SW 1271 (cell line): ENCODE data around the gene DPH5.
"Not testable (repeated sequence)": the region's sequence is repeated elsewhere in the genome, so short reads cannot be mapped to it uniquely, and the experiment has no call there.

ENCODE experiments used
- DNase-seq, 2 experiments: peaks; one replicate each; lab custom pipeline; 2025; lab: John Stamatoyannopoulos, UW

The DPH5 gene

GRCh38 chr1:100982793-100983192 is 42.8 kb downstream of the DPH5 start:
- no peak for DNase-seq

GRCh38 chr1:100979631-100980030 is 46.0 kb downstream of the DPH5 start:
- DNase-seq, result no peak

GRCh38 chr1:100976936-100977335 is 48.6 kb downstream of the DPH5 start:
- no peak for DNase-seq

- DNase-seq, result no peak
Measured at GRCh38 chr1:100972185-100972584, 53.4 kb downstream of the DPH5 start.

- no peak for DNase-seq
Measured at GRCh38 chr1:100971021-100971420, 54.6 kb downstream of the DPH5 start.

GRCh38 chr1:100969327-100969726 is 56.3 kb downstream of the DPH5 start:
- DNase-seq, result no peak

- no peak for DNase-seq
Measured at GRCh38 chr1:100968621-100969020, 57.0 kb downstream of the DPH5 start.

- DNase-seq, result no peak
Measured at GRCh38 chr1:100960098-100960497, 65.5 kb downstream of the DPH5 start.

GRCh38 chr1:100959502-100960060 is 66.0 kb downstream of the DPH5 start:
- DNase-seq, result no peak

- no peak for DNase-seq
Measured at GRCh38 chr1:100955322-100955721, 70.3 kb downstream of the DPH5 start.

GRCh38 chr1:100953960-100954730 is 71.4 kb downstream of the DPH5 start:
- no peak for DNase-seq

- not testable (repeated sequence) for DNase-seq
Measured at GRCh38 chr1:100952970-100953369, 72.6 kb downstream of the DPH5 start.

- DNase-seq, result no peak
Measured at GRCh38 chr1:100952104-100952745, 73.4 kb downstream of the DPH5 start.

- no peak for DNase-seq
Measured at GRCh38 chr1:100950781-100951180, 74.8 kb downstream of the DPH5 start.

GRCh38 chr1:100950337-100950736 is 75.2 kb downstream of the DPH5 start:
- DNase-seq, result no peak

- not testable (repeated sequence) for DNase-seq
Measured at GRCh38 chr1:100949515-100950158, 75.9 kb downstream of the DPH5 start.

- not testable (repeated sequence) for DNase-seq
Measured at GRCh38 chr1:100948721-100949405, 76.7 kb downstream of the DPH5 start.

GRCh38 chr1:100947816-100948215 is 77.8 kb downstream of the DPH5 start:
- not testable (repeated sequence) for DNase-seq

- DNase-seq, result not testable (repeated sequence)
Measured at GRCh38 chr1:100946064-100946463, 79.5 kb downstream of the DPH5 start.

GRCh38 chr1:100943533-100943932 is 82.1 kb downstream of the DPH5 start:
- no peak for DNase-seq

GRCh38 chr1:100942304-100943046 is 83.1 kb downstream of the DPH5 start:
- no peak for DNase-seq
